Measurements from ENCODE around the gene MEIOB. TPM values are rescaled to one million over a fixed set of nuclear protein-coding genes. Genes with fewer than 3 reads are reported as not detected.

The MEIOB gene
- total RNA-seq, 1 donor, result not detected

GRCh38 chr16:1918351-1919326 lies 46.7 kb upstream of the MEIOB start, which contains the start of gene HS3ST6:
Gene HS3ST6 (minus strand): TSS chr16:1918415. CDS start chr16:1918323, 92 bp downstream.
- H3K4me2 ChIP-seq (ENCODE audit: insufficient read depth, low read length), result no peak within 1 kb of the TSS
- H3K36me3 ChIP-seq (ENCODE audit: insufficient read depth, low read length), result no peaks in the 10 kb centered on the region
- no peaks in the 10 kb centered on the region for H3K4me1 ChIP-seq (ENCODE audit: insufficient read depth, low read length)
- H3K79me2 ChIP-seq (ENCODE audit: insufficient read depth, low read length), result no peaks in the 10 kb centered on the region
- DNase-seq (ENCODE audit: insufficient read length, low spot score, missing footprints), result peak; percentile 84
- H3K4me3 ChIP-seq (ENCODE audit: insufficient read depth, low read length), result no peak within 1 kb of the TSS
- no peaks in the 10 kb centered on the region for H3K9me3 ChIP-seq (ENCODE audit: low read depth, low read length)
- no peak for TF ChIP-seq CTCF (IDR thresholded peaks at IDR 0.05; ENCODE audit: extremely low read depth, low read depth, low read length)
- H3K27ac ChIP-seq (ENCODE audit: low read depth, low read length), result no peak within 1 kb of the TSS
- peaks cover 3% of the 10 kb centered on the region for H4K20me1 ChIP-seq (ENCODE audit: insufficient read depth, low read length)
- peaks cover 79% of the 10 kb centered on the region for H3K27me3 ChIP-seq (ENCODE audit: insufficient read depth, low read length)
- H2AFZ ChIP-seq (ENCODE audit: low read length), result no peak within 1 kb of the TSS

GRCh38 chr16:1917665-1918350 lies 45.8 kb upstream of the MEIOB start:
- Histone ChIP-seq H3K79me2 (ENCODE audit: insufficient read depth, low read length) (no peaks in the 10 kb centered on the region), H3K4me2 (ENCODE audit: insufficient read depth, low read length) (no peak overlapping the region), H3K27ac (ENCODE audit: low read depth, low read length) (no peak overlapping the region), H3K27me3 (ENCODE audit: insufficient read depth, low read length) (peaks cover 71% of the 10 kb centered on the region), H2AFZ (ENCODE audit: low read length) (no peak overlapping the region), H3K4me3 (ENCODE audit: insufficient read depth, low read length) (no peak overlapping the region), H3K36me3 (ENCODE audit: insufficient read depth, low read length) (no peaks in the 10 kb centered on the region), H3K9me3 (ENCODE audit: low read depth, low read length) (no peaks in the 10 kb centered on the region), H3K4me1 (ENCODE audit: insufficient read depth, low read length) (no peaks in the 10 kb centered on the region), H4K20me1 (ENCODE audit: insufficient read depth, low read length) (peaks cover 3% of the 10 kb centered on the region)
- DNase-seq (ENCODE audit: insufficient read length, low spot score, missing footprints), result peak; percentile 75
- no peak for TF ChIP-seq CTCF (IDR thresholded peaks at IDR 0.05; ENCODE audit: extremely low read depth, low read depth, low read length)

- Histone ChIP-seq H3K9me3 (ENCODE audit: low read depth, low read length) (no peaks in the 10 kb centered on the region), H3K27ac (ENCODE audit: low read depth, low read length) (no peak overlapping the region), H3K27me3 (ENCODE audit: insufficient read depth, low read length) (peaks cover 64% of the 10 kb centered on the region), H2AFZ (ENCODE audit: low read length) (no peak overlapping the region), H3K36me3 (ENCODE audit: insufficient read depth, low read length) (no peaks in the 10 kb centered on the region), H3K4me1 (ENCODE audit: insufficient read depth, low read length) (no peaks in the 10 kb centered on the region), H3K79me2 (ENCODE audit: insufficient read depth, low read length) (no peaks in the 10 kb centered on the region), H4K20me1 (ENCODE audit: insufficient read depth, low read length) (peaks cover 3% of the 10 kb centered on the region), H3K4me2 (ENCODE audit: insufficient read depth, low read length) (no peak overlapping the region), H3K4me3 (ENCODE audit: insufficient read depth, low read length) (no peak overlapping the region)
- DNase-seq (ENCODE audit: insufficient read length, low spot score, missing footprints), result peak; percentile 84
- TF ChIP-seq CTCF (IDR thresholded peaks at IDR 0.05; ENCODE audit: extremely low read depth, low read depth, low read length), result no peak
Observed at GRCh38 chr16:1917056-1917664, 45.2 kb upstream of the MEIOB start.
